Neutrophil (primary cell): Measurements from ENCODE around the gene HDHD3.

ENCODE experiments used
- H3K27ac ChIP-seq: fragments of 200-600 bp; sonication (generic); 2 replicates; pipeline ENCODE4 v1.5.1; 2016; ENCODE audit warnings: mild to moderate bottlenecking, moderate library complexity
- H3K27me3 ChIP-seq: fragments of 200-600 bp; sonication (generic); 2 replicates; pipeline ENCODE4 v1.6.0; 2016; ENCODE audit warnings: mild to moderate bottlenecking
- H3K36me3 ChIP-seq: fragments of 200-600 bp; sonication (generic); 2 replicates; pipeline ENCODE4 v1.5.1; 2017
- H3K4me1 ChIP-seq, 2 experiments: fragments of 200-600 bp in 1 of 2; sonication (generic) in 1 of 2; 1 replicate in 1 of 2; 2 replicates in 1 of 2; pipeline versions ENCODE4 v1.5.1 to v1.6.1; 2013 to 2016; ENCODE audit warnings: low read depth in 1 of 2, low read length in 1 of 2, mild to moderate bottlenecking in 1 of 2, moderate library complexity in 1 of 2; ENCODE audit not compliant: control insufficient read depth in 1 of 2, insufficient read depth in 1 of 2
- H3K4me3 ChIP-seq, 2 experiments: fragments of 200-600 bp in 1 of 2; sonication (generic) in 1 of 2; 1 replicate in 1 of 2; 2 replicates in 1 of 2; pipeline ENCODE4 v1.5.1; 2013 to 2016; ENCODE audit warnings: low read depth in 1 of 2, low read length in 1 of 2, mild to moderate bottlenecking in 1 of 2, moderate library complexity in 1 of 2
- H3K9me3 ChIP-seq: fragments of 200-600 bp; sonication (generic); 2 replicates; pipeline ENCODE4 v1.5.1; 2016
- TF ChIP-seq, protein P1 (sequence below): fragments of 200-600 bp; sonication (generic); IDR thresholded peaks from 2 replicates; pipeline ENCODE4 v1.5.1; 2016; ENCODE audit warnings: antibody characterized with exemption

HDHD3 gene

DNA sequence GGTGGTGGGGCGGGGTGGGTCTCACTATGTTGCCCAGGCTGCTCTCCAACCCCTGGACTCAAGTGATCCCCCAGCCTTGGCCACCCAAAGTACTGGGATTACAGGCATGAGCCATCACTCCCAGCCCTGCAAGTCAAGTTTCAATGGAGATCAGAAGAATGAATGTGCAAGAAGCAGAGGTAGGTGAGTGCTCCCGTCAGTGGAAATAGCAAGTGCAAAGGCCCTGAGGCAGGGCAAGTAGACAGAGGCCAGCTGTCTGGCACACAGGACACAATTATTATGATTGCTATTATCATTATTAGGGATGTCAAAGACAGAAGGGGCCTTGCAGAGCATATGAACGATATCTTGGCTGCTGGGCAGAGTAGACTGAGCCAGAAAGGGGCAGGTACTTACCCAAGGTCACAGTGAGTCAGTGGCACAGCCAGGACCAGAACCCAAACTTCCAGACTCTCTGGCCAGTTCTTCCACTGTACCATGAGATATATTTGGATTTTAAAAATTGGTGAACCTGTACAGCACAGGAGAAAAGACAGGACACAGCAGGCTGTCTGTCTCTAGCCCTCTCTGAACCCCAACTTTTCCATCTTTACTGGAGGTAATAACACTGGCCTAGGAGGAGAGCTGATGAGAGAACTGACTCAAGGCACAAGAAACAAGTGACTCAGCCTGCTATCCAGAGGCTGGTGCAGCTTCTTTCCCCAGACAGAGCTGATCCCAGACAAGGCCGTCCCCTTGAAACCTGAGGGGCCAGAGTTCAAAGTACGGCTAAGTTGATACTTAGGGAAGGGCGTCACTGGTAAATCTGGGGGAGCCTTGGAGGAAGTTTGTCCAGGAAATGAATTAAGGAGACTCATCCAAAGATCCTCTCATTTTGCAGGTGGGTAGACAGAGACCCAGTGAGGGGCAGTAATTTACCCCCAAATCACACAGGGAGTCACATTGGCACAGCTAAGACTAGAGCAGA, 1.4 kb downstream of the HDHD3 start:
- TF ChIP-seq, protein P1, sequence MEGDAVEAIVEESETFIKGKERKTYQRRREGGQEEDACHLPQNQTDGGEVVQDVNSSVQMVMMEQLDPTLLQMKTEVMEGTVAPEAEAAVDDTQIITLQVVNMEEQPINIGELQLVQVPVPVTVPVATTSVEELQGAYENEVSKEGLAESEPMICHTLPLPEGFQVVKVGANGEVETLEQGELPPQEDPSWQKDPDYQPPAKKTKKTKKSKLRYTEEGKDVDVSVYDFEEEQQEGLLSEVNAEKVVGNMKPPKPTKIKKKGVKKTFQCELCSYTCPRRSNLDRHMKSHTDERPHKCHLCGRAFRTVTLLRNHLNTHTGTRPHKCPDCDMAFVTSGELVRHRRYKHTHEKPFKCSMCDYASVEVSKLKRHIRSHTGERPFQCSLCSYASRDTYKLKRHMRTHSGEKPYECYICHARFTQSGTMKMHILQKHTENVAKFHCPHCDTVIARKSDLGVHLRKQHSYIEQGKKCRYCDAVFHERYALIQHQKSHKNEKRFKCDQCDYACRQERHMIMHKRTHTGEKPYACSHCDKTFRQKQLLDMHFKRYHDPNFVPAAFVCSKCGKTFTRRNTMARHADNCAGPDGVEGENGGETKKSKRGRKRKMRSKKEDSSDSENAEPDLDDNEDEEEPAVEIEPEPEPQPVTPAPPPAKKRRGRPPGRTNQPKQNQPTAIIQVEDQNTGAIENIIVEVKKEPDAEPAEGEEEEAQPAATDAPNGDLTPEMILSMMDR, result no peak
- H3K36me3 ChIP-seq, result peaks cover 15% of the 10 kb centered on the region
- H3K4me3 ChIP-seq, result no peak overlapping the region
- peaks cover 4 to 5% of the 10 kb centered on the region in 2 experiments for H3K4me1 ChIP-seq
- H3K27me3 ChIP-seq, result no peaks in the 10 kb centered on the region
- H3K27ac ChIP-seq, result no peak overlapping the region
- H3K9me3 ChIP-seq, result no peaks in the 10 kb centered on the region

DNA sequence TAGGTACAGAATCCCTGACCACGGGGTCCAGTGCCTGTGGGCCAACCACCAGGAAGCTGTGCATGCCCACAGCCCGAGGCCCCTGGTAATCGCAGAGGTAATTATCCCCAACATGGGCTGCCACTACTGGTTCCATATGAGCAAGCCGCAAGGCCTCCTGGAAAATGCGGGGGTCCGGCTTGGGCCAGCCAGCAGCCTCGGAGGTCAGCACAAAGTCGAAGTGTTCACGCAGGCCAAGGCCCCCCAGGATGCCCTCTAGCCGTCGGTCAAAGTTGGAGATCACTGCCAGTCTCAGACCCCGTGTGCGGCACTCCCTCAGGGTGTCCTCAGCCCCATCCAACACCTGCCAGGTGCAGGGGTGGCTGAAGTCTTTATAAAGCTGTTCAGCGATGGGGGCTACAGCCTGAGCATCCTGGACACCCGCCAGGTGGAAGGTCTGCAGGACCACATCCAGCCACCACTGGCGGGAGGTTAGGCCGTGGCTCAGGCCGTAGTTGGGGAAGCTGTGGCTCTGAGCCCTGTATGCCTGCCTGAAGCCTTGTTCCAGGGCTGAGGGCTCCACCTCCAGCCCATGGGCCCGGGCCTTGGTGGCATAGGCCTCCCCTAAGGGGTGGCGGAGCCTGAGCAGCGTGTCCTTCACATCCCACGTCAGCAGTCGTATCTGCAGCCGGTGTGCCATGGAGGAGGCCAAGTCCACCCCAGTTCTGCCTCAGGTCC, 3.0 kb downstream of the HDHD3 start:
- Histone ChIP-seq H3K27ac (no peak overlapping the region), H3K4me1 (peaks cover 4 to 5% of the 10 kb centered on the region in 2 experiments), H3K9me3 (no peaks in the 10 kb centered on the region), H3K27me3 (no peaks in the 10 kb centered on the region), H3K4me3 (no peak overlapping the region), H3K36me3 (peaks cover 15% of the 10 kb centered on the region)
- TF ChIP-seq, protein P1, result no peak

DNA sequence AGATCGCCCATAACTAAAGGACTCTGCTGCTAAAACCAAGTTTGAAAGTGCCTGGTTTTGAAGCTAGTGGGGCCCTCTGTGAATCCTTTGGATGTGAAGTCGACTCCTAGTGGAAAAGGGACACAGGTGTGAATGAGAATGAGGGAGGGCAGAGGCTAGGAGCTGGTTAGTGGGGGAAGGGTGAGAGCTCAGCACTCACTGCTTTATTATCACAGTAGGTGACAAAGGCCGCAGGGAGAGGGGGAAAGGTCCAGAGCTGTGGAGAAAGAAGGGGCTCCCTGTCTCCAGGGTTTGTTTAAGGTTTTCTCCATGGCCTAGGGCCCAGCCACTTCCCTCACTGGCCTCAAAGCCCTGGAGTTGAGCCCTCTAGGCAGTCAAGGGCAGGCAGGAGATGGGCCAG, 3.5 kb downstream of the HDHD3 start:
- Histone ChIP-seq H3K4me1 (peaks cover 4 to 5% of the 10 kb centered on the region in 2 experiments), H3K9me3 (no peaks in the 10 kb centered on the region), H3K4me3 (no peak overlapping the region), H3K27ac (no peak overlapping the region), H3K36me3 (peaks cover 15% of the 10 kb centered on the region), H3K27me3 (no peaks in the 10 kb centered on the region)
- TF ChIP-seq, protein P1, result no peak

DNA sequence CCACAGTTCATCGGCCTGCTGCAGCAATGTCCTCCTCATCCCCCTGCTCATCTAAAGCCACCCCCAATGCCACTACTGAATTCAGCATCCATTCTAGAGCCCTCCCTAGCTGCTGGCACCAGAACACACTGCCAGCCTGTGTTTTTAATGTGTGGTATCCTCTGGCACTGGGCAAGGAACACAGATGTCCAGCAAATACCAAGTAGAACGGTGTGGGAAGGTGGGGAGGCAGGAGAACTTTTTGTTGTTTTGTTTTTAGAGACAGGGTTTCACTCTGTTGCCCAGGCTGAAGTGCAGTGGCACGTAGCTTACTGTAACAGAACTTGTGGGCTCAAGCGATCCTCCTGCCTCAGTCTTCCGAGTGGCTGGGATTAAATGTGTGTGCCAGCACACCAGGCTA, 4.7 kb downstream of the HDHD3 start:
- peaks cover 15% of the 10 kb centered on the region for H3K36me3 ChIP-seq
- TF ChIP-seq, protein P1, result no peak
- no peaks in the 10 kb centered on the region for H3K27me3 ChIP-seq
- H3K27ac ChIP-seq, result no peak overlapping the region
- H3K4me3 ChIP-seq, result no peak overlapping the region
- H3K4me1 ChIP-seq, result peaks cover under 1% of the 10 kb centered on the region in 2 experiments
- H3K9me3 ChIP-seq, result no peaks in the 10 kb centered on the region

DNA sequence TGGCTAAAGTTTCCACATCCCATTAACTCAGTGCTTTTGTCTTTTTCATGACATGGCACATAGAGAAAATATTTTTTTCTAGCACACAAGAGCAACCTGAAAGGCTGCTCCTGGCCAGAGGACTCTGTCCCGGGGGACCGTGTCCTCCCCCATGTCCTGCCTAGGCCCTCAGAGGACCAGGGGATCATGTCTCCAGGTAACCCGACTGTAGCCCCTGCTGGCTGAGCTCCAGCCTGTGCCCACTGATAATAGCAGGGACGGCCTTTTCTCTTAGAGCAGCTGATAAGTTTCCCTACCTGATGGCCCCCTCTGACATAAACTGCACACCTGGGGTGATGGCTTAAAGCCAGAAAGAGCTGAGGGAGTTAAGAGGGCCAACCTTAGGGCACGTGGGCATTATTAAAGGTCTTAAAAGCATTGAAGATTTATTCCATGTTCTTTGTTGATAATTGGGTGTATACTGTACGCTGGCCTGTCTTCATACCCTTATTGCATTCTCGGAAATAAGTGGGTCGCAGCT, 5.9 kb downstream of the HDHD3 start:
- Histone ChIP-seq H3K9me3 (no peaks in the 10 kb centered on the region), H3K27me3 (no peaks in the 10 kb centered on the region), H3K4me3 (no peak overlapping the region), H3K36me3 (peaks cover 15% of the 10 kb centered on the region), H3K27ac (no peak overlapping the region), H3K4me1 (peaks cover 0 to under 1% of the 10 kb centered on the region in 2 experiments)
- TF ChIP-seq, protein P1, result no peak
